ENCODE results near the gene CYP26C1. TPM values are rescaled to one million over a fixed set of nuclear protein-coding genes. Genes with fewer than 3 reads are reported as not detected.

Gene CYP26C1
- total and polyA plus RNA-seq, 2 of the 4 experiments (the other 2 are of a cell fraction) = 0.02 TPM; not detected in 1

- Histone ChIP-seq H3K9ac (ENCODE audit: low read depth, low read length) (no peak overlapping the region), H3K4me2 (ENCODE audit: low read depth, low read length) (no peak overlapping the region; the same call in 1 of the 2 replicates), H4K8ac (ENCODE audit: low read depth in 2 of 2, low read length in 2 of 2) (no peak overlapping the region), H2AK9ac (replicated peaks; ENCODE audit: low read depth, low read length, poor library complexity) (no peak overlapping the region), H2AFZ (replicated peaks; ENCODE audit: low read length, poor library complexity) (peak overlapping the region; percentile 66), H3K27ac (ENCODE audit: insufficient read depth, low read length) (no peak overlapping the region), H3K56ac (ENCODE audit: extremely low read depth, insufficient read depth, low read length) (no peak overlapping the region), H3K14ac (replicated peaks; ENCODE audit: low read depth, low read length) (no peak overlapping the region), H3K4ac (ENCODE audit: low read depth, low read length) (no peak overlapping the region), H2BK5ac (ENCODE audit: low read depth, low read length, poor library complexity, severe bottlenecking) (no peak overlapping the region), H4K5ac (ENCODE audit: low read depth, low read length) (no peak overlapping the region), H3K9me3 (ENCODE audit: control insufficient read depth, insufficient read depth, low read length) (no peaks in the 10 kb centered on the region), H3K36me3 (ENCODE audit: control insufficient read depth, insufficient read depth, low read length) (no peaks in the 10 kb centered on the region), H2BK120ac (ENCODE audit: low read depth, low read length) (no peak overlapping the region), H3K4me3 (ENCODE audit: insufficient read depth, low read depth, low read length) (no peak overlapping the region), H3K4me1 (ENCODE audit: control insufficient read depth, insufficient read depth, low read length) (peaks cover 6% of the 10 kb centered on the region; the same call in 1 of the 2 replicates), H3K23ac (ENCODE audit: low read depth, low read length) (0 out of 2 replicates have a peak overlapping the region, but pooled peaks have one; percentile 46), H2AK5ac (ENCODE audit: low read depth, low read length) (no peak overlapping the region), H2BK20ac (ENCODE audit: low read depth, low read length) (no peak overlapping the region), H3K79me1 (ENCODE audit: low read depth in 1 of 2, low read length in 2 of 2) (no peaks in the 10 kb centered on the region), H4K91ac (ENCODE audit: insufficient read depth, low read depth, low read length) (no peak overlapping the region), H2BK15ac (ENCODE audit: low read depth, low read length) (no peak overlapping the region), H4K20me1 (ENCODE audit: insufficient read depth, low read length) (peaks cover 18% of the 10 kb centered on the region; the same call in 1 of the 2 replicates), H3K18ac (ENCODE audit: low read depth, low read length) (no peak overlapping the region), H3K27me3 (ENCODE audit: control insufficient read depth, insufficient read depth, low read length) (peaks cover 91% of the 10 kb centered on the region), H3K9me1 (ENCODE audit: insufficient read depth, low read length) (no peaks in the 10 kb centered on the region)
- POLR2A ChIA-PET (ENCODE audit: unreplicated experiment) = interaction anchor here (0.6 kb wide), 1 partner anchor 15 kb away, joined by 5 read pairs; no protein-coding TSS in a partner anchor
- in situ Hi-C loops (cut with MboI; ENCODE audit: low sequenced_read_pairs) = no loop called here
- dilution Hi-C loops (cut with HindIII; ENCODE audit: low sequenced_read_pairs, unreplicated experiment) = no loop called here
- intact Hi-C loops (cut with micrococcal nuclease) = loop anchor here (5.0 kb wide), 1 partner anchor 66 kb away; no protein-coding TSS in a partner anchor
- ATAC-seq (ENCODE audit: low read depth) = no peak
- no TSS peak for BruUV-seq (replicated peaks)
- no peak for TF ChIP-seq CHD1 (IDR thresholded peaks at IDR 0.05; ENCODE audit: low read depth, low read length)
- TF ChIP-seq POLR2A (IDR thresholded peaks at IDR 0.05; ENCODE audit: low read depth, low read length) = no peak
- no peak for TF ChIP-seq USF2 (IDR thresholded peaks at IDR 0.05; ENCODE audit: low read depth, low read length)
- TF ChIP-seq FOS (IDR thresholded peaks at IDR 0.05; ENCODE audit: low read depth, low read length) = no peak
- no peak for TF ChIP-seq CTCF (conservative IDR thresholded peaks at IDR 0.05; ENCODE audit: low read depth, low read length)
- no peak for TF ChIP-seq MXI1 (IDR thresholded peaks at IDR 0.05; ENCODE audit: borderline replicate concordance, low read depth, low read length)
- TF ChIP-seq MAZ (IDR thresholded peaks at IDR 0.05; ENCODE audit: borderline replicate concordance, low read depth, low read length) = no peak
- no peak for TF ChIP-seq CEBPB (IDR thresholded peaks at IDR 0.05; ENCODE audit: low read depth, low read length)
- no peak for TF ChIP-seq SMC3 (IDR thresholded peaks at IDR 0.05; ENCODE audit: low read depth, low read length)
- no peak for TF ChIP-seq BHLHE40 (IDR thresholded peaks at IDR 0.05; ENCODE audit: low read depth, low read length)
- no peak for TF ChIP-seq MAFK (IDR thresholded peaks at IDR 0.05; ENCODE audit: low read depth, low read length)
- DNase-seq = no peak
- WGBS, 2 experiments (ENCODE audit: extremely low coverage in 2 of 2, insufficient read length in 1 of 2) = 4% methylated on average over 21 of the region's 34 CpGs; no CpG with 5 or more reads in 1 of the 2 experiments
- CTCF ChIA-PET = interaction anchor here (1.4 kb wide), 1 partner anchor 10 kb away, joined by 4 read pairs; no protein-coding TSS in a partner anchor
These were observed 12.3 kb downstream of the CYP26C1 start for GRCh38 chr10:93072713-93073538.
